ENCODE results near the gene GLIPR1L1. TPM values are rescaled to one million over a fixed set of nuclear protein-coding genes. Genes with fewer than 3 reads are reported as not detected.
A peak's percentile ranks its signal among the peaks of the same experiment; 100 is the strongest.

Gene GLIPR1L1
- total RNA-seq, 1 donor from 2014 or later: not detected

DNA sequence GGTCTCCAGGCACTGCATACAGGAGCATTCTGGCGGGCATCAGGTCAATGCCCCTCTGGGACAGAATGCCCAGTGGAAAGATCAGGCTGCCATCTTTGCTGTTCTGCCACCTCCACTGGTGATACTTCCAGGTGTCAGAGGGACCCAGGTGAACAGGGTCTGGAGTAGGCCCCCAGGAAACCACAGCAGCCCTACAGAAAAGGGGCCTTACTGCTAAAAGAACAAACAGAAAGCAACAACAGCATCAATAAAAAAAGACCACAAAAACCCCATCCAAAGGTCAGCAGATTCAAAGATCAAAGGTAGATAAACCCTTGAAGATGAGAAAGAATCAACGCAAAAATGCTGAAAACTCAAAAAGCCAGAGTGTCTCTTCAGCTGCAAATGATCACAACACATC, 15.9 kb downstream of the GLIPR1L1 start:
- no peak for DNase-seq (ENCODE audit: low read depth)

GRCh38 chr12:75354011-75354410, 19.5 kb downstream of the GLIPR1L1 start:
- DNase-seq (ENCODE audit: low read depth): no peak

GRCh38 chr12:75360920-75361319, 26.4 kb downstream of the GLIPR1L1 start:
- no peak for DNase-seq (ENCODE audit: low read depth)

DNA sequence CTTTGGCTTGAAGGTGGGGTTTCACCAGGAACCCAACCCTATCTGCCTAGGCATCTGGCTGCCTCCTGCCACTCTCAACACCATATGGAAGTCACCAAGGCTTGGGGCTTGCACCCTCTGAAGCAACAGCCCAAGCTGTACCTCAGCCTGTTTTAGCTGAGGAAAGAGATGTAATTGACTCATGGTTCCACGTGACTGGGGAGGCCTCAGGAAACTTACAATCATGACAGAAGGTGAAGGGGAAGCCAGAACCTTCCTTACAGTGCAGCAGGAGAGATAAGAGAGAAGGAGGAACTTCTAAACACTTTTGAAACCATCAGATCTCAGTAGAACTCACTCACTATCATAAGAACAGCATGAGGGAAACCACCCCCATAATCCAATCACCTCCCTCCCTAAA, 26.9 kb downstream of the GLIPR1L1 start:
- no peak for DNase-seq (ENCODE audit: low read depth)

GRCh38 chr12:75364919-75365318, 30.4 kb downstream of the GLIPR1L1 start:
- DNase-seq (ENCODE audit: low read depth): peak; percentile 11

GRCh38 chr12:75366629-75367028, 32.2 kb downstream of the GLIPR1L1 start:
- DNase-seq (ENCODE audit: low read depth): no peak

- no peak for DNase-seq (ENCODE audit: low read depth)
These were observed 40.5 kb downstream of the GLIPR1L1 start for GRCh38 chr12:75374971-75375370.

DNA sequence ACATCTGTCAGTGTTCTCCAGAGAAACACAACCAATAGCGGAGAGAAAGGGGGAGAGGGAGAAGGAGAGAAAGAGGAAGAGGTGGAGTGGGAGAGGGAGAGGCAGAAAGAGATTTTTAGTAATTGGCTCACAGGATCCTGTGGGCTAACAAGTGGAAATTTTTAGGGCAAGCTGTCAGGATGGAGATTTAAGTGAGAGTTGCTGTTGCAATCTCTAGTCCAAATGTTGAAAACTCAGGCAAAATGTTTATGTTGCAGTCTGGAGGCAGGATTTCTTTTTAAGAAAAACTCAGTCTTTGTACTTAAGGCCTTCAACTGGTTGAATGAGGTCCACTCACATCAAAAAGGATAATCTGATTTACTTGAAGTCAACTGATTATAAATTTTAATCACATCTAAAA, 43.9 kb downstream of the GLIPR1L1 start:
- no peak for DNase-seq (ENCODE audit: low read depth)

- DNase-seq (ENCODE audit: low read depth): peak; percentile 64
These were observed 54.6 kb downstream of the GLIPR1L1 start for GRCh38 chr12:75389061-75389460.

DNA sequence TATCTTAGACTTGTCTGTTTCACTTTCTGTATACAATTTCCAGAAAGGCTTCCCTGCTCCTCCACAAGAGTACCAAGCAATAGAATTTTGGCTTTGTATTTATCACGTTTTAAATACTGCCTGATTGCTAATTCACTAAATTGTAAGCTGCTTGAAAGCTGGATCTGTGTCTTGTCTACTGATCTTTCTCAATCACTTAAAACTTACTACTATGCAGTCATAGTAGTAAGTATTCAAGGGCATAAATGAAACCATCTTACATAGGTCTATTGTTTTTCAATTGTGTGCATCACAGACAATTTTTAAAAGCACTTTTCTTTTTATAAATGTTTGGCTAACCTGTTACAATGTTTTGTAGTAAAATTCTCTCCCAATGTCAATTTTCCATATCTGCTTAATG, 55.2 kb downstream of the GLIPR1L1 start:
- no peak for DNase-seq (ENCODE audit: low read depth)

DNA sequence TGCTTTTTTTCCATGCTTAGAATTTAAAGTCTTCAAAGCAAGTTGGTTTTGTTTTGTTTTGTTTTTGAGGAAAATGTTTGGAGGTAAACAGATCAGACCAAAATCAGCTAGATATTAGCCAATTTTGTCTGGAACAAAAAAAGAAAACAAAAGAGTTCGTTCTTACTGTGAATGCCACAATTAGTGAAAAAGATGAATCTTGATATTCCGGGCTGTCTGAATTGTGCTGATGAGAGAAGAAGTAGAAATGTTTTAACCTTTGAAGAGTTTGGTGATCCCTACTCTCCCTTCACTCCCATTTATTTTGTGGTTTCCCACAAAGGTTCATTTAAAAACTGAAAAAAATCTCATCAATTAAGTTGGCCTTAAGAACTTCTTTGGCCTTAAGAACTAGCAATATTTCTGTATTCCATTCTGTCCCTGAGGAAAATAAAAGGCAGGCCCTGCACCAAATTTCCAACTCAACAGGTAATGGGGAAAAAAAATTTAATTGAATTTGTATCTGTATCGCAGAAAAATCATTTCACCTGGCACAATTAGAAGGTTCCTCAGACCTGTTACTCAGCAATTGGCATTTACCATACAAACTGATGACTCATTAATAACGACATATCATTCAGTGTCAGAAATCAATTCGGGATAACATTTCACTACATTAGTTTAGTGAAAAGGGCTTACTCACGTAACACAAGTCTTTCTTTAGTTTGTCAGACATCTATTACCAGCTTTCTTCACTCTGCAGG, 55.9 kb downstream of the GLIPR1L1 start:
- no peak for DNase-seq (ENCODE audit: low read depth)

DNA sequence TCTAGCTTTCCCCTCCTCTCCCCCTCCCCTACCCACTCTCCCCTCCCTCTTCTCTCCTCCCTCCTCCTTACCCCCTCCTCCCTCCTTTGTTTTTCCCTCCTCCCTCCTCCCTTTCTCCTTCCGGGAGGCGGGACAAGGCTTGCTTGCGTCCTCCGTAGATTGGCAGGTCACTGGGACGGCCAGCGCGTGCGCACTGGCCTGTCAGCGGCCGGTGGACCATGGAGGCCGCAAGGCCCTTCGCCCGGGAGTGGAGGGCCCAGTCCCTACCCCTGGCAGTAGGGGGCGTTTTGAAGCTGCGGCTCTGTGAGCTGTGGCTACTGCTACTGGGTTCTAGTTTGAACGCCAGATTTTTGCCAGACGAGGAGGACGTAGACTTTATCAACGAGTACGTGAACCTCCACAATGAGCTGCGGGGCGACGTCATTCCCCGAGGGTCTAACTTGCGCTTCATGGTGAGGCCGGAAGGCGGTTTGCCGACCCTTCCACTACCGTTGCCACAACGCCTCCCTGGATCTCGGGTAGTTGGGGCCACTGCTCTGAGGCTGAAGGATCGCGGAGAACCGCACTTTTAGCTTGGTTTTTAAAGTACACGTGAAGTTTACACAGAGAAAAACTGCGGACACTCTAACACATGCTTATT, 56.5 kb downstream of the GLIPR1L1 start, which contains the start of gene GLIPR1L2:
Gene GLIPR1L2 (plus strand): TSS at position 191 of the 640 bp plus-strand sequence. CDS start 28 bp downstream, at position 219.
- peak; percentile 95 for DNase-seq (ENCODE audit: low read depth)

DNA sequence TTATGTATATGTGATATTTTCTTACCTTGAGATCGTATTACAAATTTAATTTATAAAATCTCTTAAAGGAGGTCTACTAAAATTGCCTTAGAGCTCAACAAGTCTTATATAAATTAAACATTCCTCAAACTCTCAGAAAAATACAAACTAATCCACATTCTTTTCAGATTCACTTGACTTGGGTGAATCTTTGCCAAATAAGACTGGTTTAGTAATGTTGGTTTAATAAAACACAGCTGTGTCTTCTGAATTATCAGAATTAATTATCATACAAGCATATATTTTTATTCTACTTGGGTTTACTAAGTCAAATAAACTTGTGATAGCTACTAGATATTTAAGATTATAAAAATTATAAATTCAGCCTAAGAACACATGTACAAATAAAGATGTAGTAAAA, 69.8 kb downstream of the GLIPR1L1 start:
- DNase-seq (ENCODE audit: low read depth): no peak

DNA sequence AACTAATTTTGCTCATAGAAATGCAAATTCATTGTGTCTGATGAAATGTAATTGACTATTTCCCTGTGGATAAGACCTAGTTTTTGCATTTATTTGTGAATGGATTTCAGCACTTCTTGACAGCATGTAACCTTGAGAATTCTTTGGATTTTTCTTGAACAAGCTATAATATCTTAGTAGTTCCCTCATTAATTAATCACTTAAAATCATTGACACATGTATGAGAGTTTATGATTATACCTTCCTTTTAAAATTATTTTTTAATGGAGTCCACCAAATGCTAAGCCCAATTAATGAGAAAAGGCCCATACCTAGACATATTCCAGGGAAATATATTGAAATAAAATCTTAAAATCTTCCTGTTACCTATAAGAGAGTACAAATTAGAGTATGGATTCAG, 73.2 kb downstream of the GLIPR1L1 start:
- no peak for DNase-seq (ENCODE audit: low read depth)

GRCh38 chr12:75409830-75410229, 75.4 kb downstream of the GLIPR1L1 start:
- no peak for DNase-seq (ENCODE audit: low read depth)

DNA sequence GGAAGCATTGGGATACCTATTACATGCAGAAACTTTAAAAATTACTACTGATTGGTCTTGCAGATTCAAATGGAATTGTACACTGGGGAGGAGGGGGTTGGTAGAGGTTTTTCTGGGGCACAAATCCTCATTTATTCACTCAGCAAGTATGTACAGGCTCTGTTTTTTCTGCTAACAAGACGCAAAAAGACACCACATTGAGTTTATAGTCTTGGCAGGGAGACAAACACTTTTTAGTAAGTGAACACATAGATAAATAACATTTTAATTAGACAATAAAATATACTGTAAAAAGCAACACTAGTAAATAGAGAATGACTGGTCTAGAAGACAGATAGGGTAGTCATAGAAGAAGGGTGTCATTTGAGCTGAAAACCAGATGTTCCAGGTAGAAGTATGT, 80.2 kb downstream of the GLIPR1L1 start:
- DNase-seq (ENCODE audit: low read depth): no peak

- DNase-seq (ENCODE audit: low read depth): no peak
These were observed 85.4 kb downstream of the GLIPR1L1 start for GRCh38 chr12:75419841-75420240.

Other genes with a start within 250 kb of the GLIPR1L1 start
- under 0.01 TPM in 1 of 2 replicates, not detected in the other for gene KCNC2, start 124.8 kb upstream of the GLIPR1L1 start, total RNA-seq
- gene CAPS2, start 4.3 kb upstream of the GLIPR1L1 start, total RNA-seq: 0.87 and 11.6 TPM in 2 replicates
- 0.17 and 0.65 TPM in 2 replicates for gene GLIPR1L2, start 56.4 kb downstream of the GLIPR1L1 start, total RNA-seq
- 34.4 and 45.3 TPM in 2 replicates for gene GLIPR1, start 146.1 kb downstream of the GLIPR1L1 start, total RNA-seq
- 44.3 and 87.5 TPM in 2 replicates for gene KRR1, start 176.9 kb downstream of the GLIPR1L1 start, total RNA-seq